ENCODE measurements around the gene FGF14. TPM values are rescaled to one million over a fixed set of nuclear protein-coding genes. Genes with fewer than 3 reads are reported as not detected.

FGF14 gene
- total RNA-seq, 1 donor from 2014 or later, result 0.23 TPM

DNA sequence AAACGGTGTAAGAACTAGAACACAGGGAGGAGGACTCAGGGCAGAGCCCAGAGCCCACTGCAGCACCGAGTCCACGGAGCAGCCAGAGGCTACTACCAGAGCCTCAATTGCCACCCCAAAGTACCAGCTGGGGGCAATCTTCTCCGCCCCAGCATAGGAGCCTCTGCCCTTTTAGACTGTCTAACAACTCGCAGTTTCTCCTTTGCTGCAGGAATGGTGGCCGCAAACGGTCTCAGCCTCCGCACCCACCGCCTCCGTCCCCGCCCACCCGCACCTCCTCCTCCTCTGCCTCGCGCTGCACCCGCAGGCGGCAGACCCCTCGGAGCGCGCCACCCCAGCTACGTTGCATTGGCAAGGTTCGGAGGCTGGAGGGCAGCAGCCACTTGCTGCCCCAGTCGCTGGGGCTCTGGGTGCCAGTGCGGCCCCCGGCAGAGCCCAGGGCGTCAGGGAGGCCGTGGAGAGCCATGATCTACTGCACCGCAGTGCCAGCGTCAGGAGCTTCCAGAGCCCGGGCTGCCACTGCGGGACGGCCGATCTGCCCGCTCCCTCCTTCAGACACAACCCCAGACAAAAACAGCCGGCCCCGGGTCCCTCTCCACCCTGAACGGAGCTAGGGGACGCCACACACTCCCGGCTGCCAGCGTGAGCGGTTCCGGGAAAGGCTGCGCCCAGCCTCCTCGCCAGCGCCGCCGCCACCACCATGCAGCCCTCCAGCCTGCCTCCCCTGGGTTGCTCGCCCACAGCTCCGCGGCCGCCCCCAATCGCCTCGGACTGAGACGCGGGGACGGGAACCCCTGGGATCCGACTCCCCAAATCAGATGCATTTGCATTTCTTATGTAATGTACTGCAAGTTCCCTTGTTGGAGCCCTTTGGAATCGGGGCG is 1.8 kb downstream of the FGF14 start:
- peak overlapping the region; percentile 52 for H3K4me3 ChIP-seq (ENCODE audit: insufficient read depth, low read depth, low read length)
- H3K27ac ChIP-seq (ENCODE audit: low read depth, low read length), result no peak overlapping the region
- DNase-seq (ENCODE audit: low read depth) (no peak), FAIRE-seq (no peak)
- peaks cover 12% of the 10 kb centered on the region for H3K4me1 Mint-ChIP-seq (ENCODE audit: low read depth, unreplicated experiment)
- peak overlapping the region; percentile 68 for H2AFZ ChIP-seq (ENCODE audit: low read depth, low read length)
- H3K27ac Mint-ChIP-seq (ENCODE audit: unreplicated experiment), result no peak overlapping the region
- TF ChIP-seq EZH2 (IDR thresholded peaks at IDR 0.05; ENCODE audit: insufficient read depth, low read length) (peak; percentile 36), CTCF (IDR thresholded peaks at IDR 0.05; ENCODE audit: insufficient read depth, low read depth, low read length) (no peak)
- H3K9me3 Mint-ChIP-seq (ENCODE audit: unreplicated experiment), result no peaks in the 10 kb centered on the region
- H3K4me1 ChIP-seq (ENCODE audit: insufficient read depth, low read length), result peaks cover 8% of the 10 kb centered on the region
- H3K27me3 Mint-ChIP-seq (ENCODE audit: low read depth, unreplicated experiment), result peaks cover 16% of the 10 kb centered on the region
- H3K4me2 ChIP-seq (ENCODE audit: low read length), result peak overlapping the region; percentile 91
- peak overlapping the region; percentile 6 for H3K9ac ChIP-seq (ENCODE audit: low read length)
- H3K27me3 ChIP-seq (ENCODE audit: insufficient read depth, low read length), result peaks cover 32% of the 10 kb centered on the region
- peak overlapping the region; percentile 81 for H3K4me3 Mint-ChIP-seq (ENCODE audit: unreplicated experiment)
- no peaks in the 10 kb centered on the region for H3K79me2 ChIP-seq (ENCODE audit: insufficient read depth, low read length)
- H3K9me3 ChIP-seq (ENCODE audit: insufficient read depth, low read depth, low read length), result no peaks in the 10 kb centered on the region
- H3K36me3 ChIP-seq (ENCODE audit: insufficient read depth, low read length), result no peaks in the 10 kb centered on the region
- H4K20me1 ChIP-seq (ENCODE audit: insufficient read depth, low read length), result no peaks in the 10 kb centered on the region
- H3K36me3 Mint-ChIP-seq (ENCODE audit: low read depth, unreplicated experiment), result no peaks in the 10 kb centered on the region

- no peaks in the 10 kb centered on the region for H3K79me2 ChIP-seq (ENCODE audit: insufficient read depth, low read length)
- no peak overlapping the region for H3K4me3 ChIP-seq (ENCODE audit: insufficient read depth, low read depth, low read length)
- H4K20me1 ChIP-seq (ENCODE audit: insufficient read depth, low read length), result no peaks in the 10 kb centered on the region
- H3K9me3 ChIP-seq (ENCODE audit: insufficient read depth, low read depth, low read length), result no peaks in the 10 kb centered on the region
- H2AFZ ChIP-seq (ENCODE audit: low read depth, low read length), result no peak overlapping the region
- H3K36me3 ChIP-seq (ENCODE audit: insufficient read depth, low read length), result no peaks in the 10 kb centered on the region
- Mint-ChIP-seq H3K36me3 (ENCODE audit: low read depth, unreplicated experiment) (no peaks in the 10 kb centered on the region), H3K4me1 (ENCODE audit: low read depth, unreplicated experiment) (peaks cover 1% of the 10 kb centered on the region), H3K27me3 (ENCODE audit: low read depth, unreplicated experiment) (peaks cover 9% of the 10 kb centered on the region), H3K9me3 (ENCODE audit: unreplicated experiment) (no peaks in the 10 kb centered on the region), H3K27ac (ENCODE audit: unreplicated experiment) (no peak overlapping the region), H3K4me3 (ENCODE audit: unreplicated experiment) (no peak overlapping the region)
- H3K27ac ChIP-seq (ENCODE audit: low read depth, low read length), result no peak overlapping the region
- FAIRE-seq (no peak), DNase-seq (ENCODE audit: low read depth) (no peak)
- TF ChIP-seq EZH2 (IDR thresholded peaks at IDR 0.05; ENCODE audit: insufficient read depth, low read length) (no peak), CTCF (IDR thresholded peaks at IDR 0.05; ENCODE audit: insufficient read depth, low read depth, low read length) (no peak)
- no peak overlapping the region for H3K9ac ChIP-seq (ENCODE audit: low read length)
- peaks cover 8% of the 10 kb centered on the region for H3K4me1 ChIP-seq (ENCODE audit: insufficient read depth, low read length)
- H3K4me2 ChIP-seq (ENCODE audit: low read length), result no peak overlapping the region
- H3K27me3 ChIP-seq (ENCODE audit: insufficient read depth, low read length), result peaks cover 14% of the 10 kb centered on the region
Measured at GRCh38 chr13:102395939-102396338, 5.9 kb downstream of the FGF14 start.

GRCh38 chr13:102395174-102395573 is 6.7 kb downstream of the FGF14 start:
- Mint-ChIP-seq H3K9me3 (ENCODE audit: unreplicated experiment) (no peaks in the 10 kb centered on the region), H3K4me1 (ENCODE audit: low read depth, unreplicated experiment) (no peaks in the 10 kb centered on the region), H3K27ac (ENCODE audit: unreplicated experiment) (no peak overlapping the region), H3K36me3 (ENCODE audit: low read depth, unreplicated experiment) (no peaks in the 10 kb centered on the region), H3K27me3 (ENCODE audit: low read depth, unreplicated experiment) (peaks cover 6% of the 10 kb centered on the region), H3K4me3 (ENCODE audit: unreplicated experiment) (peak overlapping the region; percentile 88)
- H3K4me2 ChIP-seq (ENCODE audit: low read length), result peak overlapping the region; percentile 89
- FAIRE-seq (no peak), DNase-seq (ENCODE audit: low read depth) (no peak)
- H3K36me3 ChIP-seq (ENCODE audit: insufficient read depth, low read length), result no peaks in the 10 kb centered on the region
- H3K27ac ChIP-seq (ENCODE audit: low read depth, low read length), result no peak overlapping the region
- H3K4me1 ChIP-seq (ENCODE audit: insufficient read depth, low read length), result peaks cover 3% of the 10 kb centered on the region
- H3K9ac ChIP-seq (ENCODE audit: low read length), result peak overlapping the region; percentile 70
- peak overlapping the region; percentile 91 for H2AFZ ChIP-seq (ENCODE audit: low read depth, low read length)
- H3K27me3 ChIP-seq (ENCODE audit: insufficient read depth, low read length), result peaks cover 10% of the 10 kb centered on the region
- H3K4me3 ChIP-seq (ENCODE audit: insufficient read depth, low read depth, low read length), result peak overlapping the region; percentile 64
- no peaks in the 10 kb centered on the region for H3K79me2 ChIP-seq (ENCODE audit: insufficient read depth, low read length)
- no peaks in the 10 kb centered on the region for H3K9me3 ChIP-seq (ENCODE audit: insufficient read depth, low read depth, low read length)
- TF ChIP-seq EZH2 (IDR thresholded peaks at IDR 0.05; ENCODE audit: insufficient read depth, low read length) (no peak), CTCF (IDR thresholded peaks at IDR 0.05; ENCODE audit: insufficient read depth, low read depth, low read length) (no peak)
- H4K20me1 ChIP-seq (ENCODE audit: insufficient read depth, low read length), result no peaks in the 10 kb centered on the region

Data from astrocyte (in vitro differentiated cells and primary cell).